ENCODE data around the gene TRIM50. TPM values are rescaled to one million over a fixed set of nuclear protein-coding genes. Genes with fewer than 3 reads are reported as not detected.
"Not testable (repeated sequence)": the region's sequence is repeated elsewhere in the genome, so short reads cannot be mapped to it uniquely, and the experiment has no call there.

The TRIM50 gene
- total and polyA plus RNA-seq, 9 of the 15 experiments (the other 6 are each of a cell fraction or from before 2014, with no cell fraction given) = not detected

GRCh38 chr7:73319541-73319940 is 8.3 kb downstream of the TRIM50 start:
- in situ Hi-C loops (cut with MboI) = loop anchor here (5.0 kb wide), 1 partner anchor 113 kb away; the partner anchor contains the start of gene FZD9
- CTCF ChIA-PET (ENCODE audit: low intra/inter-chr PET ratio); H3K9me3 ChIP-seq (replicated peaks; ENCODE audit: control insufficient read depth, insufficient read depth, low read depth, low read length); DNase-seq (ENCODE audit: extremely low read depth in 1 of 4, low spot score in 3 of 4); H3K4me2 ChIP-seq (ENCODE audit: insufficient read depth, low read length); H3K36me3 ChIP-seq (ENCODE audit: control insufficient read depth, insufficient read depth, low read length); H4K20me1 ChIP-seq (replicated peaks; ENCODE audit: control insufficient read depth, insufficient read depth, low read length); H2AFZ ChIP-seq (ENCODE audit: low read depth, low read length); H3K9ac ChIP-seq (ENCODE audit: insufficient read depth in 1 of 2, low read depth in 2 of 2, low read length in 2 of 2); H3K9me1 ChIP-seq (ENCODE audit: control insufficient read depth, insufficient read depth, low read length); FAIRE-seq; ATAC-seq; POLR2A ChIA-PET; BruUV-seq (replicated peaks); H3K79me2 ChIP-seq (ENCODE audit: control insufficient read depth, insufficient read depth, low read length); intact Hi-C loops (cut with micrococcal nuclease); H3K27ac ChIP-seq (ENCODE audit: extremely low read depth, low read depth, low read length); H3K4me3 ChIP-seq: not testable (repeated sequence)
- H3K4me1 ChIP-seq (replicated peaks in 1 of 2; ENCODE audit: control insufficient read depth in 2 of 2, insufficient read depth in 2 of 2, low read length in 2 of 2) = peaks cover 0 to 14% of the 10 kb centered on the region in 2 experiments; a peak in 2 of 5 replicates
- 20% methylated on average over 7 of the region's 9 CpGs for WGBS (ENCODE audit: insufficient coverage, low coverage, missing lambda C conversion rate)
- TF ChIP-seq, protein P1, sequence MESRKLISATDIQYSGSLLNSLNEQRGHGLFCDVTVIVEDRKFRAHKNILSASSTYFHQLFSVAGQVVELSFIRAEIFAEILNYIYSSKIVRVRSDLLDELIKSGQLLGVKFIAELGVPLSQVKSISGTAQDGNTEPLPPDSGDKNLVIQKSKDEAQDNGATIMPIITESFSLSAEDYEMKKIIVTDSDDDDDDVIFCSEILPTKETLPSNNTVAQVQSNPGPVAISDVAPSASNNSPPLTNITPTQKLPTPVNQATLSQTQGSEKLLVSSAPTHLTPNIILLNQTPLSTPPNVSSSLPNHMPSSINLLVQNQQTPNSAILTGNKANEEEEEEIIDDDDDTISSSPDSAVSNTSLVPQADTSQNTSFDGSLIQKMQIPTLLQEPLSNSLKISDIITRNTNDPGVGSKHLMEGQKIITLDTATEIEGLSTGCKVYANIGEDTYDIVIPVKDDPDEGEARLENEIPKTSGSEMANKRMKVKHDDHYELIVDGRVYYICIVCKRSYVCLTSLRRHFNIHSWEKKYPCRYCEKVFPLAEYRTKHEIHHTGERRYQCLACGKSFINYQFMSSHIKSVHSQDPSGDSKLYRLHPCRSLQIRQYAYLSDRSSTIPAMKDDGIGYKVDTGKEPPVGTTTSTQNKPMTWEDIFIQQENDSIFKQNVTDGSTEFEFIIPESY (CRISPR knock-in tag; IDR thresholded peaks at IDR 0.05) = peak; percentile 44; the same call in 1 of the 2 replicates
- H3K27me3 ChIP-seq (ENCODE audit: control insufficient read depth in 2 of 2, insufficient read depth in 2 of 2, low read length in 2 of 2) = peaks cover 15 to 56% of the 10 kb centered on the region in 2 experiments

DNA sequence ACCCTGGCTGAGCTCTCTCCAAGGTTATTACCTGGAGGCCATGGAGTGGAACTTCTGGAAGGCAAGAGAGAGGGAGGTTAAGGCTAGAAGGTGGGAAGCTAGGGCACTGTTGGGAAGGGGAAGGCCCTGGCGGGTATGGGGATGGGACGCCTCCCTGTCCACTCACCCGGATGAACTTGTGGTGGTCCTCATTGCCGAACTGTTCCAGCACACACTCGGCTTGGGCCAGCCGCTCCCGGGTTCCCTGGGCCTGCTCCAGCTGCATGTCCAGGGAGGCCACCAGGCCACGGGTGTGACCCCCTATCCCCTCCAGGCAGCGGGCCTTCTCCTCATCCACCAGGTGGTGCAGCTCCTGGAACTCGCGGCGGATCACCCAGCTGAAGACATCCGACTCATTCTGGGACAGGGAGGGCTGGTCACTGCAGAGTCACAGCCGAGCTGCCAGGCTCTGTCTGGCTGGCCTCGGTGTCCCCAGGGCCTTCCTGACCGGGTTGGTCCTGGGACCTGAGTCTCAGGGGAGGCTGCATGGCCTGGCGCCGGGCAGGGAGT is 9.2 kb downstream of the TRIM50 start:
- H3K27ac ChIP-seq (ENCODE audit: extremely low read depth, low read depth, low read length); CTCF ChIA-PET (ENCODE audit: low intra/inter-chr PET ratio); H4K20me1 ChIP-seq (replicated peaks; ENCODE audit: control insufficient read depth, insufficient read depth, low read length); FAIRE-seq; H2AFZ ChIP-seq (ENCODE audit: low read depth, low read length); H3K9me1 ChIP-seq (ENCODE audit: control insufficient read depth, insufficient read depth, low read length); POLR2A ChIA-PET; BruUV-seq (replicated peaks); H3K36me3 ChIP-seq (ENCODE audit: control insufficient read depth, insufficient read depth, low read length); H3K4me3 ChIP-seq; H3K9ac ChIP-seq (ENCODE audit: insufficient read depth in 1 of 2, low read depth in 2 of 2, low read length in 2 of 2); H3K79me2 ChIP-seq (ENCODE audit: control insufficient read depth, insufficient read depth, low read length); H3K9me3 ChIP-seq (replicated peaks; ENCODE audit: control insufficient read depth, insufficient read depth, low read depth, low read length); intact Hi-C loops (cut with micrococcal nuclease); H3K4me2 ChIP-seq (ENCODE audit: insufficient read depth, low read length); H3K4me1 ChIP-seq (replicated peaks in 1 of 2; ENCODE audit: control insufficient read depth in 2 of 2, insufficient read depth in 2 of 2, low read length in 2 of 2): not testable (repeated sequence)
- WGBS (ENCODE audit: insufficient coverage, low coverage, missing lambda C conversion rate) = 7% methylated on average over 11 of the region's 18 CpGs
- in situ Hi-C loops (cut with MboI) = loop anchor here (5.0 kb wide), 1 partner anchor 114 kb away; the partner anchor contains the start of gene FZD9
- DNase-seq (ENCODE audit: extremely low read depth in 1 of 4, low spot score in 3 of 4) (peak in 1 of 4 experiments; percentile 34), ATAC-seq (peak; percentile 89)
- TF ChIP-seq, protein P2, sequence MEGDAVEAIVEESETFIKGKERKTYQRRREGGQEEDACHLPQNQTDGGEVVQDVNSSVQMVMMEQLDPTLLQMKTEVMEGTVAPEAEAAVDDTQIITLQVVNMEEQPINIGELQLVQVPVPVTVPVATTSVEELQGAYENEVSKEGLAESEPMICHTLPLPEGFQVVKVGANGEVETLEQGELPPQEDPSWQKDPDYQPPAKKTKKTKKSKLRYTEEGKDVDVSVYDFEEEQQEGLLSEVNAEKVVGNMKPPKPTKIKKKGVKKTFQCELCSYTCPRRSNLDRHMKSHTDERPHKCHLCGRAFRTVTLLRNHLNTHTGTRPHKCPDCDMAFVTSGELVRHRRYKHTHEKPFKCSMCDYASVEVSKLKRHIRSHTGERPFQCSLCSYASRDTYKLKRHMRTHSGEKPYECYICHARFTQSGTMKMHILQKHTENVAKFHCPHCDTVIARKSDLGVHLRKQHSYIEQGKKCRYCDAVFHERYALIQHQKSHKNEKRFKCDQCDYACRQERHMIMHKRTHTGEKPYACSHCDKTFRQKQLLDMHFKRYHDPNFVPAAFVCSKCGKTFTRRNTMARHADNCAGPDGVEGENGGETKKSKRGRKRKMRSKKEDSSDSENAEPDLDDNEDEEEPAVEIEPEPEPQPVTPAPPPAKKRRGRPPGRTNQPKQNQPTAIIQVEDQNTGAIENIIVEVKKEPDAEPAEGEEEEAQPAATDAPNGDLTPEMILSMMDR (IDR thresholded peaks at IDR 0.05 in 2 of 3, conservative IDR thresholded peaks at IDR 0.05 in 1 of 3; ENCODE audit: insufficient read depth in 2 of 3, low read depth in 1 of 3, low read length in 3 of 3) = peak; percentile 18 to 27 (median 22); a peak in 4 of 6 replicates
- TF ChIP-seq, protein P3, sequence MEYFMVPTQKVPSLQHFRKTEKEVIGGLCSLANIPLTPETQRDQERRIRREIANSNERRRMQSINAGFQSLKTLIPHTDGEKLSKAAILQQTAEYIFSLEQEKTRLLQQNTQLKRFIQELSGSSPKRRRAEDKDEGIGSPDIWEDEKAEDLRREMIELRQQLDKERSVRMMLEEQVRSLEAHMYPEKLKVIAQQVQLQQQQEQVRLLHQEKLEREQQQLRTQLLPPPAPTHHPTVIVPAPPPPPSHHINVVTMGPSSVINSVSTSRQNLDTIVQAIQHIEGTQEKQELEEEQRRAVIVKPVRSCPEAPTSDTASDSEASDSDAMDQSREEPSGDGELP (CRISPR knock-in tag; IDR thresholded peaks at IDR 0.05; ENCODE audit: borderline replicate concordance) = peak; percentile 34; the same call in 1 of the 2 replicates
- peak in 1 of 2 experiments; percentile 30; a peak in 2 of 4 replicates for TF ChIP-seq RAD21 (CRISPR knock-in tag; conservative IDR thresholded peaks at IDR 0.05 in 1 of 2, IDR thresholded peaks at IDR 0.05 in 1 of 2)
- peaks cover 13 to 51% of the 10 kb centered on the region in 2 experiments; a peak in 4 of 5 replicates for H3K27me3 ChIP-seq (ENCODE audit: control insufficient read depth in 2 of 2, insufficient read depth in 2 of 2, low read length in 2 of 2)
